SK-N-SH treated with all-trans-retinoic acid at 6 μM for 48 hours (cell line): Measurements from ENCODE around the gene CUTA.

Experiments
- ATAC-seq: fragments of 200-7000 bp; cut with Tn5 transposase; 3 replicates; pipeline ENCODE4 v1.9.1; 2020; ENCODE audit warnings: mild to moderate bottlenecking, moderate library complexity
- BACH2 ChIP-seq: fragments of 250-450 bp; sonication (Bioruptor Pico); IDR thresholded peaks from 2 replicates; pipeline ENCODE4 v1.9.0; 2021; ENCODE audit warnings: mild to moderate bottlenecking, borderline replicate concordance
- CSDC2 ChIP-seq: fragments of 250-450 bp; sonication (Bioruptor Pico); IDR thresholded peaks from 2 replicates; pipeline ENCODE4 v1.5.0; 2020; ENCODE audit warnings: mild to moderate bottlenecking, moderate library complexity
- ESRRG ChIP-seq: fragments of 250-450 bp; sonication (Bioruptor Pico); IDR thresholded peaks from 2 replicates; pipeline ENCODE4 v1.6.1; 2021; ENCODE audit warnings: mild to moderate bottlenecking
- GLIS3 ChIP-seq: fragments of 250-450 bp; sonication (Bioruptor Pico); IDR thresholded peaks from 2 replicates; pipeline ENCODE4 v1.5.0; 2020; ENCODE audit warnings: mild to moderate bottlenecking, moderate library complexity
- ISL1 ChIP-seq: fragments of 250-450 bp; sonication (Bioruptor Pico); IDR thresholded peaks from 2 replicates; pipeline ENCODE4 v2.1.2; 2022; ENCODE audit warnings: mild to moderate bottlenecking, moderate library complexity
- OSR1 ChIP-seq: fragments of 250-450 bp; sonication (Bioruptor Pico); IDR thresholded peaks from 2 replicates; pipeline ENCODE4 v1.8.0; 2022; ENCODE audit warnings: moderate library complexity, mild to moderate bottlenecking, inconsistent platforms
- PATZ1 ChIP-seq: fragments of 250-450 bp; sonication (Bioruptor Pico); IDR thresholded peaks from 2 replicates; pipeline ENCODE4 v1.8.0; 2020; ENCODE audit warnings: mild to moderate bottlenecking, moderate library complexity, borderline replicate concordance
- POU6F1 ChIP-seq: fragments of 250-450 bp; sonication (Bioruptor Pico); IDR thresholded peaks from 2 replicates; pipeline ENCODE4 v1.8.0; 2021; ENCODE audit warnings: low read depth, mild to moderate bottlenecking, moderate library complexity, borderline replicate concordance
- RARB ChIP-seq: fragments of 250-450 bp; sonication (Bioruptor Pico); IDR thresholded peaks from 2 replicates; pipeline ENCODE4 v1.8.0; 2021; ENCODE audit warnings: mild to moderate bottlenecking, moderate library complexity
- SNAI2 ChIP-seq: fragments of 250-450 bp; sonication (Bioruptor Pico); IDR thresholded peaks from 2 replicates; pipeline ENCODE4 v1.5.0; 2020; ENCODE audit warnings: mild to moderate bottlenecking, moderate library complexity
- TCF4 ChIP-seq: fragments of 250-450 bp; sonication (Bioruptor Pico); IDR thresholded peaks from 2 replicates; pipeline ENCODE4 v1.8.0; 2021; ENCODE audit warnings: mild to moderate bottlenecking, moderate library complexity, borderline replicate concordance
- TOX ChIP-seq: fragments of 250-450 bp; sonication (Bioruptor Pico); IDR thresholded peaks from 2 replicates; pipeline ENCODE4 v1.8.0; 2021; ENCODE audit warnings: mild to moderate bottlenecking, moderate library complexity, borderline replicate concordance
- TSHZ2 ChIP-seq: fragments of 250-450 bp; sonication (Bioruptor Pico); IDR thresholded peaks from 2 replicates; pipeline ENCODE4 v1.5.0; 2020; ENCODE audit warnings: mild to moderate bottlenecking, moderate library complexity
- ZC3H10 ChIP-seq: fragments of 250-450 bp; sonication (Bioruptor Pico); IDR thresholded peaks from 2 replicates; pipeline ENCODE4 v1.5.1; 2021; ENCODE audit warnings: mild to moderate bottlenecking, moderate library complexity
- ZFP3 ChIP-seq: fragments of 250-450 bp; sonication (Bioruptor Pico); IDR thresholded peaks from 2 replicates; pipeline ENCODE4 v1.5.0; 2020; ENCODE audit warnings: mild to moderate bottlenecking, moderate library complexity
- ZFP30 ChIP-seq: fragments of 450-650 bp; formaldehyde crosslinking; IDR thresholded peaks from 2 replicates; pipeline ENCODE4 v1.5.0; 2022; ENCODE audit warnings: mild to moderate bottlenecking, moderate library complexity
- ZNF565 ChIP-seq: fragments of 450-650 bp; formaldehyde crosslinking; conservative IDR thresholded peaks from 2 replicates; pipeline ENCODE4 v1.5.0; 2020; ENCODE audit warnings: low read depth, mild to moderate bottlenecking, moderate library complexity
- ZNF70 ChIP-seq: fragments of 450-650 bp; formaldehyde crosslinking; IDR thresholded peaks from 2 replicates; pipeline ENCODE4 v1.5.0; 2020; ENCODE audit warnings: mild to moderate bottlenecking, moderate library complexity
- ZNF8 ChIP-seq: fragments of 450-650 bp; formaldehyde crosslinking; IDR thresholded peaks from 2 replicates; pipeline ENCODE4 v1.5.0; 2020; ENCODE audit warnings: mild to moderate bottlenecking, moderate library complexity

Gene CUTA

GRCh38 chr6:33458676-33459075 lies 40.8 kb upstream of the CUTA start (continued):
- no peak for TF ChIP-seq TSHZ2 (CRISPR knock-in tag)
- TF ChIP-seq POU6F1: no peak
- no peak for TF ChIP-seq ZNF565 (CRISPR knock-in tag)

GRCh38 chr6:33456156-33456555 lies 38.2 kb upstream of the CUTA start:
- ATAC-seq: no peak
- TF ChIP-seq SNAI2 (CRISPR knock-in tag) (no peak), POU6F1 (no peak), TCF4 (no peak), RARB (CRISPR knock-in tag) (no peak), ESRRG (CRISPR knock-in tag) (no peak), TOX (CRISPR knock-in tag) (no peak), ZNF8 (CRISPR knock-in tag) (no peak)

GRCh38 chr6:33455051-33455450 lies 37.1 kb upstream of the CUTA start:
- TF ChIP-seq ZNF70 (CRISPR knock-in tag) (no peak), ZC3H10 (CRISPR knock-in tag) (no peak), ZNF565 (CRISPR knock-in tag) (no peak), CSDC2 (CRISPR knock-in tag) (no peak), ISL1 (CRISPR knock-in tag) (no peak), RARB (CRISPR knock-in tag) (no peak), GLIS3 (CRISPR knock-in tag) (no peak), OSR1 (CRISPR knock-in tag) (no peak)
- ATAC-seq: no peak

- TF ChIP-seq SNAI2 (CRISPR knock-in tag) (no peak), ZFP30 (CRISPR knock-in tag) (0 out of 2 replicates have a peak, but pooled peaks have one; percentile 19), ZFP3 (0 out of 2 replicates have a peak, but pooled peaks have one; percentile 8), GLIS3 (CRISPR knock-in tag) (no peak)
- TF ChIP-seq, all 23 proteins: peak for 2
- peak; percentile 99 for ATAC-seq
These were observed 36.4 kb upstream of the CUTA start, which contains the start of gene ZBTB9 for GRCh38 chr6:33454009-33454946. Gene ZBTB9, plus strand, starts transcription at chr6:33454576. Its CDS starts 525 bp downstream, at chr6:33455101.

- peak; percentile 18 for ATAC-seq
- TF ChIP-seq ISL1 (CRISPR knock-in tag) (no peak), ZNF70 (CRISPR knock-in tag) (no peak), PATZ1 (no peak), TSHZ2 (CRISPR knock-in tag) (no peak), CSDC2 (CRISPR knock-in tag) (no peak), TCF4 (no peak), ZC3H10 (CRISPR knock-in tag) (no peak), ZNF8 (CRISPR knock-in tag) (no peak), OSR1 (CRISPR knock-in tag) (no peak), BACH2 (no peak), RARB (CRISPR knock-in tag) (no peak), POU6F1 (no peak)
These were observed 35.6 kb upstream of the CUTA start for GRCh38 chr6:33453393-33454008.
